CD4-positive, alpha-beta T cell (primary cell): ENCODE data around the gene LASP1. TPM values are rescaled to one million over a fixed set of nuclear protein-coding genes. Genes with fewer than 3 reads are reported as not detected.

ENCODE experiments used
- ATAC-seq: fragments of 200-7000 bp; cut with Tn5 transposase; one replicate; pipeline ENCODE4 v1.10.0; 2022; ENCODE audit warnings: mild to moderate bottlenecking; ENCODE audit not compliant: poor library complexity
- CTCF ChIA-PET: fragments of 350-600 bp; sonication (Branson Sonifier 250); formaldehyde crosslinking; loops from one replicate; lab custom pipeline; 2021; ENCODE audit warnings: antibody characterized with exemption, inconsistent platforms; lab: Charles Lee
- POLR2A ChIA-PET: fragments of 350-600 bp; sonication (Branson Sonifier 250); formaldehyde crosslinking; loops from one replicate; lab custom pipeline; 2021; ENCODE audit warnings: antibody characterized with exemption, inconsistent platforms; lab: Charles Lee
- DNase-seq, 14 experiments: peaks; one replicate each; pipeline ENCODE4 v3.0.0-alpha.2; 2013 to 2020; ENCODE audit warnings: mixed read lengths in 2 of 14
- H3K27ac ChIP-seq, 2 donors: one replicate each; pipeline versions ENCODE4 v1.5.1 to v1.7.0; 2013; ENCODE audit warnings: low read length in 2 of 2, low read depth in 1 of 2, mild to moderate bottlenecking in 1 of 2
- H3K27me3 ChIP-seq, 2 experiments: 1 replicate in 1 of 2; 2 replicates in 1 of 2; pipeline versions ENCODE4 v1.6.1 to v1.7.0; 2013; ENCODE audit warnings: low read length in 2 of 2, control low read depth in 1 of 2, mild to moderate bottlenecking in 1 of 2, moderate library complexity in 1 of 2; ENCODE audit not compliant: insufficient read depth in 2 of 2, control insufficient read depth in 1 of 2
- H3K36me3 ChIP-seq: one replicate; pipeline ENCODE4 v1.6.1; 2013; ENCODE audit warnings: low read length, control low read depth; ENCODE audit not compliant: insufficient read depth
- H3K4me1 ChIP-seq: one replicate; pipeline ENCODE4 v1.6.1; 2013; ENCODE audit warnings: low read length, control low read depth; ENCODE audit not compliant: insufficient read depth
- H3K4me3 ChIP-seq: one replicate; pipeline ENCODE4 v1.5.1; 2013; ENCODE audit warnings: mild to moderate bottlenecking, low read length, moderate library complexity
- H3K9me3 ChIP-seq, 2 experiments: 1 replicate in 1 of 2; 2 replicates in 1 of 2; pipeline versions ENCODE4 v1.6.1 to v1.7.0; 2013; ENCODE audit warnings: low read length in 2 of 2, mild to moderate bottlenecking in 2 of 2, control low read depth in 1 of 2, moderate library complexity in 1 of 2; ENCODE audit not compliant: control insufficient read depth in 1 of 2, insufficient read depth in 1 of 2
- H3K27ac Mint-ChIP-seq: one replicate; pipeline ENCODE4 v1.8.0; 2020; ENCODE audit warnings: mixed read lengths
- H3K27me3 Mint-ChIP-seq: one replicate; pipeline ENCODE4 v1.8.0; 2021; ENCODE audit warnings: mixed read lengths
- H3K36me3 Mint-ChIP-seq: one replicate; pipeline ENCODE4 v1.8.0; 2021; ENCODE audit warnings: low read depth, mixed read lengths
- H3K4me1 Mint-ChIP-seq: one replicate; pipeline ENCODE4 v1.8.0; 2021; ENCODE audit warnings: low read depth, mixed read lengths
- H3K4me3 Mint-ChIP-seq: one replicate; pipeline ENCODE4 v1.8.0; 2020; ENCODE audit warnings: mild to moderate bottlenecking, mixed read lengths
- H3K9me3 Mint-ChIP-seq: one replicate; pipeline ENCODE4 v1.8.0; 2020; ENCODE audit warnings: mixed read lengths
- CTCF ChIP-seq: fragments of 200-600 bp; IDR thresholded peaks from one replicate; pipeline ENCODE4 v1.8.0; 2022; ENCODE audit warnings: antibody characterized with exemption, mild to moderate bottlenecking
- intact Hi-C, 2 experiments: fragments of 100-400 bp; cut with DNase I in 1 of 2; cut with micrococcal nuclease in 1 of 2; formaldehyde crosslinking; loops; one replicate each; pipeline versions ENCODE4 v1.15.1 to v1.9.0; 2023 to 2025; cut with DNase I, micrococcal nuclease
- total RNA-seq, 174 experiments: library from RNA in 2 of 174; stranded (reverse) in 2 of 174; gene quantifications; one replicate each; pipeline ENCODE4 v1.2.3 and lab custom pipeline; 2021 to 2026

The LASP1 gene
- total RNA-seq, 2 experiments from 2014 or later, result 50.1 to 50.5 TPM

GRCh38 chr17:38868817-38869525, 887 bp upstream of the LASP1 start:
- peaks cover 52% of the 10 kb centered on the region for H3K4me1 Mint-ChIP-seq
- Histone ChIP-seq H3K4me1 (peaks cover 52% of the 10 kb centered on the region), H3K27ac (peak overlapping the region; percentile 53 to 86), H3K4me3 (peak overlapping the region; percentile 97), H3K9me3 (no peaks in the 10 kb centered on the region), H3K36me3 (peaks cover 21% of the 10 kb centered on the region), H3K27me3 (no peaks in the 10 kb centered on the region)
- ChIA-PET CTCF (interaction anchor here (0.6 to 4.3 kb wide), 14 partner anchors 15 to 403 kb away, joined by 3 to 30 read pairs (median 4); partner anchors contain the start of genes CWC25 and RPL23), POLR2A (interaction anchor here (0.6 to 7.9 kb wide), 26 partner anchors 8 to 340 kb away, joined by 3 to 154 read pairs (median 8); partner anchors contain the start of genes FBXO47, MLLT6, PLXDC1 and PSMB3)
- peak; percentile 81 to 92 (median 86) for DNase-seq
- no peaks in the 10 kb centered on the region for H3K9me3 Mint-ChIP-seq
- H3K36me3 Mint-ChIP-seq, result peaks cover 52% of the 10 kb centered on the region
- H3K27ac Mint-ChIP-seq, result peak overlapping the region; percentile 95
- ATAC-seq, result peak; percentile 57
- intact Hi-C loops, result loop anchor here (1.0 to 5.0 kb wide), 6 partner anchors 16 to 284 kb away; partner anchors contain the start of genes CWC25 (in 2 of the 2), FBXO47 (in 1 of the 2) and RPL23 (in 1 of the 2)
- no peak for TF ChIP-seq CTCF
- H3K27me3 Mint-ChIP-seq, result peaks cover 13% of the 10 kb centered on the region
- peak overlapping the region; percentile 98 for H3K4me3 Mint-ChIP-seq

- H3K4me3 ChIP-seq, result peak overlapping the region; percentile 97
- peaks cover 67% of the 10 kb centered on the region for H3K4me1 ChIP-seq
- TF ChIP-seq CTCF, result no peak
- POLR2A ChIA-PET, result interaction anchor here (0.6 to 7.9 kb wide), 31 partner anchors 13 to 339 kb away, joined by 3 to 154 read pairs (median 6); partner anchors contain the start of genes FBXO47, LASP1NB, MLLT6 and PLXDC1
- peak overlapping the region; percentile 98 for H3K4me3 Mint-ChIP-seq
- no peaks in the 10 kb centered on the region for H3K9me3 Mint-ChIP-seq
- H3K4me1 Mint-ChIP-seq, result peaks cover 68% of the 10 kb centered on the region
- ATAC-seq (peak; percentile 46), DNase-seq (peak; percentile 38 to 83 (median 64))
- peak overlapping the region; percentile 89 for H3K27ac Mint-ChIP-seq
- peaks cover 13% of the 10 kb centered on the region for H3K27me3 Mint-ChIP-seq
- CTCF ChIA-PET, result interaction anchor here (0.6 to 4.3 kb wide), 25 partner anchors 13 to 1314 kb away, joined by 3 to 30 read pairs (median 4); partner anchors contain the start of genes CWC25 and PLXDC1
- peak overlapping the region; percentile 56 to 86 for H3K27ac ChIP-seq
- peaks cover 53% of the 10 kb centered on the region for H3K36me3 Mint-ChIP-seq
- intact Hi-C loops, result loop anchor here (1.0 to 10.0 kb wide), 8 partner anchors 17 to 283 kb away; partner anchors contain the start of genes FBXO47 (in 1 of the 2) and RPL23 (in 1 of the 2)
- H3K36me3 ChIP-seq, result peaks cover 25% of the 10 kb centered on the region
- H3K9me3 ChIP-seq, result no peaks in the 10 kb centered on the region
- no peaks in the 10 kb centered on the region for H3K27me3 ChIP-seq
Observed at GRCh38 chr17:38870259-38871165, 654 bp downstream of the LASP1 start.
